ENCODE data around the gene PNPLA6. TPM values are rescaled to one million over a fixed set of nuclear protein-coding genes. Genes with fewer than 3 reads are reported as not detected.
"Not testable (repeated sequence)": the region's sequence is repeated elsewhere in the genome, so short reads cannot be mapped to it uniquely, and the experiment has no call there.

The PNPLA6 gene
- total RNA-seq, 1 donor from 2014 or later: 50.4 TPM

DNA sequence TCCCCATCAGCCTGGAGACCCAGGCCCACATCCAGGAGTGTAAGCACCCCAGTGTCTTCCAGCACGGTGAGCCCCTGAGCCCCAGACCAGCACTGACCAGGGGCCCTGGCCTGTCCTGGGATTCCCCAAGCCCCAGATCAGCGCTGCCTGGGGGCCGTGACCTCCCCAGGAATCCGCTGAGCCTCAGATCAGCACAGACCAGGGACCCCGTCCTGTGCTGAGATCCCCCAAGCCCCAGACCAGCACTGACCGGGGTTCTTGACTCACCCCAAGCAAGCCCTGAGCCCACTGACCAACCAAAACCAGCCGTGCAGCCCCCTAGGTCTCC is 7.4 kb upstream of the PNPLA6 start:
- DNase-seq: no peak
- intact Hi-C loops (cut with DNase I): no loop called here
- no peak for ATAC-seq (ENCODE audit: poor library complexity)

DNA sequence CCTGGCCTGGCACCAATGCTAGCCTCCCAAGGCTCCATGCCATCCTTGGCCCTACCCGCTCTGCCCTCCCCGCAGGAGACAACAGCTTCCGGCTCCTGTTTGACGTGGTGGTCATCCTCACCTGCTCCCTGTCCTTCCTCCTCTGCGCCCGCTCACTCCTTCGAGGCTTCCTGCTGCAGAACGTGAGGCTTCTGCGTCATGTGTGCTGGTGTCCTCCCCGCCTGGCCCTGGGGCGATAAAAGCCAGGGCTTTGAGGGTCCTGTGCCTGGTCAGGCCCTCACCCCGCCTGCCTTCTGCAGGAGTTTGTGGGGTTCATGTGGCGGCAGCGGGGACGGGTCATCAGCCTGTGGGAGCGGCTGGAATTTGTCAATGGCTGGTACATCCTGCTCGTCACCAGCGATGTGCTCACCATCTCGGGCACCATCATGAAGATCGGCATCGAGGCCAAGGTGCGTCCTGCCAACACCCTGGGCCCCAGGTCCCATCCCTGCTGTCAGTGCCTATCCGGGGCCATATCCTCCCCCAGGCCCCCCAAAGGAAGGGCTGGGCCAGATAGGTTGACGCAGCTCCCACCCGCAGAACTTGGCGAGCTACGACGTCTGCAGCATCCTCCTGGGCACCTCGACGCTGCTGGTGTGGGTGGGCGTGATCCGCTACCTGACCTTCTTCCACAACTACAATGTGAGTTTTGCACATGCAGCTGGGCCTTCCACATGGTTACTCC is 6.8 kb upstream of the PNPLA6 start:
- DNase-seq: no peak
- ATAC-seq (ENCODE audit: poor library complexity): no peak
- intact Hi-C loops (cut with DNase I): no loop called here

- intact Hi-C loops (cut with DNase I): no loop called here
- DNase-seq: no peak
- no peak for ATAC-seq (ENCODE audit: poor library complexity)
Measured at GRCh38 chr19:7529246-7529600, 6.3 kb upstream of the PNPLA6 start.

DNA sequence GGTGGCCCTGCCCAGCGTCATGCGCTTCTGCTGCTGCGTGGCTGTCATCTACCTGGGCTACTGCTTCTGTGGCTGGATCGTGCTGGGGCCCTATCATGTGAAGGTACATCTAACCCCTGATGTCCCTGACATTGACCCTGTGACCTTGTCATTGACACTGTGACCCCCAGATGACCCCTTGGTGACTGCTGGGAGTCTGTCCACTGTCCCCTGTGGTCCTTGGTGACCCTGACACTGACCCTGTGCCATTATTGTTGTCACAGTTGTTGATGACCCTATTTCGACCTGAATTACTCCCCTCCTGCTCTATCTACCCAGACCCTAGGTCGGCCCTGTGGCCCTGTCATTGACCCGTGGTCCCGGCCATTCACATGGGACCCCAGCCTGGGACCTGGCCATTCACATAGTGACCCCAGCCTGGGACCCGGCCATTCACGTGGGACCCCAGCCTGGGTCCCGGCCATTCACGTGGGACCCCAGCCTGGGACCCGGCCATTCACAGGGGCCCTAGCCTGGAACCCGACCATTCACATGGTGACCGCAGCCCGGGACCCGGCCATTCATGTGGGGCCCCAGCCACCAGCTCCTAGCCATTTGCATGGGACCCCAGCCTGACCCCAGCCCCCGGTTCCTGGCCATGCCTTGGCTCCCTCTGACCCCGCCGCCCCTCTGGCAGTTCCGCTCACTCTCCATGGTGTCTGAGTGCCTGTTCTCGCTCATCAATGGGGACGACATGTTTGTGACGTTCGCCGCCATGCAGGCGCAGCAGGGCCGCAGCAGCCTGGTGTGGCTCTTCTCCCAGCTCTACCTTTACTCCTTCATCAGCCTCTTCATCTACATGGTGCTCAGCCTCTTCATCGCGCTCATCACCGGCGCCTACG is 5.7 kb upstream of the PNPLA6 start:
- DNase-seq (no peak), ATAC-seq (ENCODE audit: poor library complexity) (no peak)
- intact Hi-C loops (cut with DNase I): no loop called here

GRCh38 chr19:7533281-7533885 is 2.1 kb upstream of the PNPLA6 start:
- intact Hi-C loops (cut with DNase I): no loop called here
- peak; percentile 23 for ATAC-seq (ENCODE audit: poor library complexity)
- DNase-seq: peak; percentile 88

GRCh38 chr19:7533925-7534480 is 1.5 kb upstream of the PNPLA6 start:
- intact Hi-C loops (cut with DNase I): no loop called here
- DNase-seq: peak; percentile 92
- ATAC-seq (ENCODE audit: poor library complexity): peak; percentile 81

GRCh38 chr19:7534531-7535046 is 928 bp upstream of the PNPLA6 start:
- intact Hi-C loops (cut with DNase I): no loop called here
- DNase-seq (peak; percentile 78), ATAC-seq (ENCODE audit: poor library complexity) (peak; percentile 63)

DNA sequence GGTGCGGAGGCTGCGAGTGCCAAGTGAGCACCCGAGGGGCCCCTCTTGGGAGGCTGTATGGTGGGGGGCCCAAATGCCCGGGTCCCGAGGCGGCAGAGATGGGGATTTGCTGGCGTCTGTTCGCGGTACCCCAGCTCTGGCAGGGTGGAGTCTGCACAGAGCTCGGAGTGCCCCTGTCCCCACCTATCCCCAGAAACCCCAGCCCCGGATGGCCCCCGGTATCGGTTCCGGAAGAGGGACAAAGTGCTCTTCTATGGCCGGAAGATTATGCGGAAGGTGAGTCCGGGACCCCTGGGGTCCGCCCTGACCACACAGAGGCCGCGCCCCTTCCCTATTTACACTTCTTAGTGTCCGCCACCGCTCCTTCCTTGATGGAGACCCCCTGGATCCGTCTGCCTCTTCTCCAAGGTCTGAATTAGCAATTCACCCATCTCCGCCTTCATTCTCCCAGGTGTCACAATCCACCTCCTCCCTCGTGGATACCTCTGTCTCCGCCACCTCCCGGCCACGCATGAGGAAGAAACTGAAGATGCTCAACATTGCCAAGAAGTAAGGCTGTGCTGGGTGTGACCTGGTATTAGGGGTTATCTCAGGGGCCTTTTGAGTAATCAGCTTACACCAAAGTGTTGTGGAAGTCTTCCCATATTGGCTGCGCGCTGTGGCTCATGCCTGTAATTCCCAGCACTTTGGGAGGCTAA is 630 bp downstream of the PNPLA6 start:
- intact Hi-C loops (cut with DNase I): no loop called here
- no peak for ATAC-seq (ENCODE audit: poor library complexity)
- no peak for DNase-seq

DNA sequence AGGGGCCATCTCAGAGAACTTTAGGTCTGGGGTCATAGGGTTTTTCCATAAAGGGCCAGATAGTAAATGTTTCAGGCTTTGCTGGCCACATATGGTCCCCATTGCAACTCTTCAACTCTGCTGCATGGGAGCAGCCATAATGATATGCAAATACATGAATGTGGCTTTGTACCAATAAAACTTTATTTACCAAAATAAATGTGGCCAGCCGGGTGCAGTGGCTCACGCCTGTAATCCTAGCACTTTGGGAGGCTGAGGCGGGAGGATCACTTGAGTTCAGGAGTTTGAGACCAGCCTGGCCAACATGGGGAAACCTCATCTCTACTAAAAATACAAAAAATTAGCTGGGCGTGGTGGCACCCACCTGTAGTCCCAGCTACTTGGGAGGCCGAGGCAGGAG is 3.5 kb downstream of the PNPLA6 start:
- intact Hi-C loops (cut with DNase I); ATAC-seq (ENCODE audit: poor library complexity); DNase-seq: not testable (repeated sequence)

DNA sequence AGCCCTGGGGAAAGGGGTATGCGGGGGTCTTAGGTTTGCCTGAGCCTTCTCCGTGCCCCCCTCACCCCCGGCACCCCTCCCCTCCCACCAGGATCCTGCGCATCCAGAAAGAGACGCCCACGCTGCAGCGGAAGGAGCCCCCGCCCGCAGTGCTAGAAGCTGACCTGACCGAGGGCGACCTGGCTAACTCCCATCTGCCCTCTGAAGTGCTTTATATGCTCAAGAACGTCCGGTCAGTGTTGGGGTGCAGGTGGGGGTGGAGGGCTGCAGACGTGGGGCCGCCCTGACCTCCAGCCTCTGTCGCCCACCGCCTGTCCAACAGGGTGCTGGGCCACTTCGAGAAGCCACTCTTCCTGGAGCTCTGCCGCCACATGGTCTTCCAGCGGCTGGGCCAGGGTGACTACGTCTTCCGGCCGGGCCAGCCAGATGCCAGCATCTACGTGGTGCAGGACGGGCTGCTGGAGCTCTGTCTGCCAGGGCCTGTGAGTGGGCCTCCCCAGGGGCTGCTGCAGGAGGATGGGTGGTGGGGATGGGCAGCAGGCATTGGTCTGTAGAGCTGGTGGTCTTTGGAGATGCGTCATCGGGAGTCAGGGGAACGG is 4.4 kb downstream of the PNPLA6 start:
- ATAC-seq (ENCODE audit: poor library complexity) (no peak), DNase-seq (no peak)
- intact Hi-C loops (cut with DNase I): no loop called here

- no peak for ATAC-seq (ENCODE audit: poor library complexity)
- DNase-seq: no peak
- intact Hi-C loops (cut with DNase I): no loop called here
Measured at GRCh38 chr19:7540761-7541474, 5.4 kb downstream of the PNPLA6 start.

- no peak for DNase-seq
- intact Hi-C loops (cut with DNase I): no loop called here
- no peak for ATAC-seq (ENCODE audit: poor library complexity)
Measured at GRCh38 chr19:7541475-7541824, 5.9 kb downstream of the PNPLA6 start.

- DNase-seq: no peak
- ATAC-seq (ENCODE audit: poor library complexity): no peak
- intact Hi-C loops (cut with DNase I): no loop called here
Measured at GRCh38 chr19:7541828-7542443, 6.4 kb downstream of the PNPLA6 start.

DNA sequence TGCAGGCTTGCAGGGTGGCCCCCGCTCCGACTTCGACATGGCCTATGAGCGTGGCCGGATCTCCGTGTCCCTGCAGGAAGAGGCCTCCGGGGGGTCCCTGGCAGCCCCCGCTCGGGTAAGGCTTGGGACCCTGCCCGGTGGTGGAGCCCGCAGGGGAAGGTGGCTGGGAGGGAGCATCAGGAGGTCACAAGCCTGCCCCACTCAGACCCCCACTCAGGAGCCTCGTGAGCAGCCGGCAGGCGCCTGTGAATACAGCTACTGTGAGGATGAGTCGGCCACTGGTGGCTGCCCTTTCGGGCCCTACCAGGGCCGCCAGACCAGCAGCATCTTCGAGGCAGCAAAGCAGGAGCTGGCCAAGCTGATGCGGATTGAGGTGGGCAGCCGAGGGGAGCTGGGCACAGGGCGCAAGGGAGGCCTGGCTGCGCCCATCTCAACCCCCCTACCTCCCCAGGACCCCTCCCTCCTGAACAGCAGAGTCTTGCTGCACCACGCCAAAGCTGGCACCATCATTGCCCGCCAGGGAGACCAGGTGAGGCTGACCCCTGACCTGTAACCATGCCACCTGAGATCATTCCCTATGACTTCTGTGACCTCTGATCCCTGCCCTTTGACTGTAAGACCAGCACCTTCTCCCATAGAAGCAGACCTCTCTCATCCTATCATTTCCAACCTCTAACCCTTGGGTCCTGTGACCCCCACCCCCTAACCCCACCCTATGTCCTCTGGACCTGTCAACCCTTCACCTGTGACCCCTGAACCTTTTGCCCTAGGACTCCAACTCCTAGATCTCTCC is 7.2 kb downstream of the PNPLA6 start:
- ATAC-seq (ENCODE audit: poor library complexity): no peak
- no peak for DNase-seq
- intact Hi-C loops (cut with DNase I): no loop called here

DNA sequence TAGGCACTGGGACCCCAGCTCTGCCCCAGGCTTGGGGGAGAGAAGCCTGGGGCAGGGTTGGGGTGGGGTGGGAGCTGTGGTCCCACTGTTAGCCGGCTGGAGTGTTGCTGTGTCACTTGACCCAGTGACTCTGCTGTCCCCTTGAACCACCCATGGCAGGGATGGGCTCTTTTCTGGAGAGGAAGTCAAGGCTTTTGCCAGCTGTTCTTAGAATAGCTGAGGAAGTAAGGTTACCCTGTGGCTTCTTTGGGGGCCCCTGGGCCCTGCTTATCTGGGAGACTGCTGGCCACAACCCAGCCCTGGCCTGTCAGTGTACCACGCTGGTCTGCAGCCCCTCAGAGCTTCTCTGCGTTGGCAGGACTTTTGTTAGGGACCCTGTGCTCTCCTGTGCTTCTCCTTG is 9.1 kb downstream of the PNPLA6 start:
- intact Hi-C loops (cut with DNase I): no loop called here
- ATAC-seq (ENCODE audit: poor library complexity) (peak; percentile 49), DNase-seq (no peak)

DNA sequence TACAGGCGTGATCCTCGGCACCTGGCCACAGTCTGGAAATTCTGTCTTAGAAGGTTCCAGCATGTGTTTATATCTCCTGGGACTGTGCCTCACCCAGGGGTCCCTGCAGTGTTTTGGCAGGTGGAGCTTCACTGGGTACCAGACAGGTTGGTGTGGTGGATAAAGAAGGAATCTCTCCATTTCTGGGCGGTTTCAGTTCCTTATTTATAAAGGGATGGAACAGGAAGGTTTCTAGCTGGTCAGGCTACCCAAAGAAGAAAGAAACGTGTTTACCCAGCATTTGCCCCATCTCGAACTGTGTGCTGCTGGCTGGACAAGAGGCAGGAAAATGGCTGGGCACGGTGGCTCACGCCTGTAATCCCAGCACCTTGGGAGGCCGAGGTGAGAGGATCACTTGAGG is 9.8 kb downstream of the PNPLA6 start:
- intact Hi-C loops (cut with DNase I): no loop called here
- DNase-seq (no peak), ATAC-seq (ENCODE audit: poor library complexity) (peak; percentile 14)

DNA sequence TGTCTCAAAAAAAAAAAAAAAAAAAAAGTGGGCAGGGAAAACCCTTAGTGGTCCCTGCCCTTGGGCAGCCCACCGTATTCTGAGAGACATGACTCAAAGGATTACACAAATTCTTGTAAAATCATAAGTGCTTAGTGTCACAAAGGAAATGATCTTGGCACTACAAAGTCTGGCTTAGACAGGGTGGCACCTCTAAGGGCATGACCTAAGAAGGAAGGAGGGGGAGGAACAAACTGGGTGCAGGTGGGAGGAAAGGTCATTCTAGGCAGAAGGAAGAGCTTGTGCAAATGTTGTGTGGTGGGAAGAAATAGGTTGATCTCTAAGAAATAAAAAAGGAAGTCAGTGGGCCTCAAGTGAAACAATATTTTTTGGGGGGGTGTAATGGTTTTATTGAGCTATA is 10.4 kb downstream of the PNPLA6 start:
- intact Hi-C loops (cut with DNase I): no loop called here
- no peak for ATAC-seq (ENCODE audit: poor library complexity)
- DNase-seq: no peak

Measured in Right ventricle myocardium superior (tissue), 1 donor.